Measurements from ENCODE around the gene LGALS9B. TPM values are rescaled to one million over a fixed set of nuclear protein-coding genes. Genes with fewer than 3 reads are reported as not detected.
"Not testable (repeated sequence)": the region's sequence is repeated elsewhere in the genome, so short reads cannot be mapped to it uniquely, and the experiment has no call there.

Gene LGALS9B
- polyA plus RNA-seq, 4 donors, result not detected

- not testable (repeated sequence) for DNase-seq (ENCODE audit: low read depth in 4 of 4, low spot score in 3 of 4)
Measured at GRCh38 chr17:20417492-20418080, 49.8 kb downstream of the LGALS9B start.

GRCh38 chr17:20416381-20416911 lies 50.9 kb downstream of the LGALS9B start:
- DNase-seq (ENCODE audit: low read depth in 4 of 4, low spot score in 3 of 4), result not testable (repeated sequence)

- DNase-seq (ENCODE audit: low read depth in 4 of 4, low spot score in 3 of 4), result not testable (repeated sequence)
Measured at GRCh38 chr17:20415479-20415878, 51.9 kb downstream of the LGALS9B start.

- not testable (repeated sequence) for DNase-seq (ENCODE audit: low read depth in 4 of 4, low spot score in 3 of 4)
Measured at GRCh38 chr17:20401306-20402022, 65.9 kb downstream of the LGALS9B start.

- not testable (repeated sequence) for DNase-seq (ENCODE audit: low read depth in 4 of 4, low spot score in 3 of 4)
Measured at GRCh38 chr17:20400559-20401305, 66.6 kb downstream of the LGALS9B start.

Other genes with a start within 250 kb of the LGALS9B start
- gene CDRT15L2, start 112.2 kb upstream of the LGALS9B start, polyA plus RNA-seq (ENCODE audit: insufficient read length in 4 of 4), result not detected

All from left renal pelvis (tissue), 4 donors.